Activated naive CD4-positive, alpha-beta T cell treated with anti-CD3 and anti-CD28 coated beads for 36 hours (primary cell): ENCODE measurements around the gene PAFAH1B1. TPM values are rescaled to one million over a fixed set of nuclear protein-coding genes. Genes with fewer than 3 reads are reported as not detected.
"Not testable (repeated sequence)": the region's sequence is repeated elsewhere in the genome, so short reads cannot be mapped to it uniquely, and the experiment has no call there.

ENCODE experiments used
- CTCF ChIA-PET: fragments of 350-600 bp; sonication (Branson Sonifier 250); formaldehyde crosslinking; loops from one replicate; lab custom pipeline; 2021; ENCODE audit warnings: antibody characterized with exemption; lab: Charles Lee
- DNase-seq: peaks from one replicate; pipeline ENCODE4 v3.0.0-alpha.2; 2020
- H3K27ac Mint-ChIP-seq: one replicate; pipeline ENCODE4 v1.8.0; 2021; ENCODE audit warnings: mild to moderate bottlenecking, mixed read lengths
- H3K27me3 Mint-ChIP-seq: one replicate; pipeline ENCODE4 v1.8.0; 2021; ENCODE audit warnings: low read depth, mixed read lengths
- H3K36me3 Mint-ChIP-seq: one replicate; pipeline ENCODE4 v1.8.0; 2021; ENCODE audit warnings: low read depth, mixed read lengths
- H3K4me1 Mint-ChIP-seq: one replicate; pipeline ENCODE4 v1.8.0; 2021; ENCODE audit warnings: low read depth, mixed read lengths
- H3K4me3 Mint-ChIP-seq: one replicate; pipeline ENCODE4 v1.8.0; 2021; ENCODE audit warnings: mild to moderate bottlenecking, moderate library complexity, mixed read lengths
- H3K9me3 Mint-ChIP-seq: one replicate; pipeline ENCODE4 v1.8.0; 2021; ENCODE audit warnings: mixed read lengths
- intact Hi-C: fragments of 100-400 bp; cut with micrococcal nuclease; formaldehyde crosslinking; loops from one replicate; pipeline ENCODE4 v1.15.1; 2023
- total RNA-seq, 2 experiments: library from RNA; stranded (reverse); gene quantifications; one replicate each; pipeline ENCODE4 v1.2.3, GENCODE V29; 2021

The PAFAH1B1 gene
- total RNA-seq, 2 experiments from 2014 or later: 142 to 145 TPM

GRCh38 chr17:2602597-2603017 lies 9.2 kb downstream of the PAFAH1B1 start:
- no peaks in the 10 kb centered on the region for H3K9me3 Mint-ChIP-seq
- no peaks in the 10 kb centered on the region for H3K27me3 Mint-ChIP-seq
- H3K27ac Mint-ChIP-seq: peak overlapping the region; percentile 2
- H3K4me3 Mint-ChIP-seq: no peak overlapping the region
- intact Hi-C loops: no loop called here
- H3K36me3 Mint-ChIP-seq: peaks cover 8% of the 10 kb centered on the region
- peaks cover 60% of the 10 kb centered on the region for H3K4me1 Mint-ChIP-seq
- peak; percentile 19 for DNase-seq
- CTCF ChIA-PET: no interaction called here

GRCh38 chr17:2608350-2608913 lies 15.0 kb downstream of the PAFAH1B1 start:
- Mint-ChIP-seq H3K27ac (no peak overlapping the region), H3K27me3 (no peaks in the 10 kb centered on the region), H3K4me3 (no peak overlapping the region), H3K9me3 (no peaks in the 10 kb centered on the region), H3K4me1 (peaks cover 55% of the 10 kb centered on the region), H3K36me3 (peaks cover 5% of the 10 kb centered on the region)
- CTCF ChIA-PET: no interaction called here
- no peak for DNase-seq
- intact Hi-C loops: no loop called here

DNA sequence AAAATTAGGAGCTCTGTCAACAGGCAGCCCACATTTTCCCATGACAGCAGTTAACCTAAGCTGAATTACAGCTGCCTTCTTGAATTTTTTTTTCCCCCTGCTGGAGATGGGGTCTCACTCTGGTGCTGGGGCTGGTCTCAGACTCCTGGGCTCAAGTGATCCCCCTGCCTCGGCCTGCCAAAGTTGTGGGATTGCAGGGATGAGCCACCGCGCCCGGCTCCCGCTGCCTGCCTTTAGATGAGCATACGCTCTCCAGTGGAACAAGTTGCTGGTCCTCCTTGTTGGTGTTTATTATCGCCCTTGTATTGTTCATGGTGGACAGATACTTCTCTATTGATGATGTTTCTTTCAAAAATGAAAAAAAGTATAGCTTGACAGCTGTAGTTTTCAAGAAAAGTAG lies 15.6 kb downstream of the PAFAH1B1 start:
- H3K4me3 Mint-ChIP-seq: no peak overlapping the region
- CTCF ChIA-PET: no interaction called here

GRCh38 chr17:2610195-2611175 lies 17.0 kb downstream of the PAFAH1B1 start:
- no peak overlapping the region for H3K4me3 Mint-ChIP-seq
- H3K36me3 Mint-ChIP-seq: peaks cover 3% of the 10 kb centered on the region
- H3K27ac Mint-ChIP-seq: no peak overlapping the region

More for the DNA sequence above, 15.6 kb downstream of the PAFAH1B1 start:
- no peak overlapping the region for H3K27ac Mint-ChIP-seq
- no peaks in the 10 kb centered on the region for H3K27me3 Mint-ChIP-seq
- no peaks in the 10 kb centered on the region for H3K9me3 Mint-ChIP-seq
- intact Hi-C loops: no loop called here
- no peak for DNase-seq
- H3K36me3 Mint-ChIP-seq: peaks cover 4% of the 10 kb centered on the region
- H3K4me1 Mint-ChIP-seq: peaks cover 56% of the 10 kb centered on the region

DNA sequence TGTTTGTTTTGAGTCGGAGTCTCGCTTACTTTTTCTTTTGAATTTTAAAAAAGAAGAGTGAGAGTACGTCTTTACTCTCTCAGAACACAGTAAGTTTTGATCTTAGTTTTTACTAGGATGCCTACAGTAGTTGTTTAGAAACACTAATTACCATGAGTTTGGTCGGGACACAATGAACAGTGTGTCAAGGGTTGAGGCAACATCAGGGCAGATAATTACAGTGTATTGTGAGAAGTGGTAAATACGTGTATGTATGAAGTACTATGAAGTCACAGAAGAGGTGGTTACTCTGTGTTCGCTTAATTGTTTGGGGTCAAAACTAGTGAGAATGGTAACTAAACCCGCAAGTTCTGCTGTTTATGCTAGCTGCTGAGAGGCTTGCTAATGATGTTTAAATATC lies 18.2 kb downstream of the PAFAH1B1 start:
- no peak overlapping the region for H3K4me3 Mint-ChIP-seq
- no peaks in the 10 kb centered on the region for H3K27me3 Mint-ChIP-seq
- peaks cover 3% of the 10 kb centered on the region for H3K36me3 Mint-ChIP-seq
- DNase-seq: no peak
- no peaks in the 10 kb centered on the region for H3K9me3 Mint-ChIP-seq
- no peak overlapping the region for H3K27ac Mint-ChIP-seq
- H3K4me1 Mint-ChIP-seq: peaks cover 57% of the 10 kb centered on the region
- intact Hi-C loops: no loop called here
- CTCF ChIA-PET: interaction anchor here (0.5 kb wide), 1 partner anchor 226 kb away, joined by 3 read pairs; no protein-coding TSS in a partner anchor

More at GRCh38 chr17:2610195-2611175, 17.0 kb downstream of the PAFAH1B1 start:
- CTCF ChIA-PET: interaction anchor here (0.6 kb wide), 1 partner anchor 10 kb away, joined by 3 read pairs; no protein-coding TSS in a partner anchor
- Mint-ChIP-seq H3K9me3 (no peaks in the 10 kb centered on the region), H3K27me3 (no peaks in the 10 kb centered on the region), H3K4me1 (peaks cover 52% of the 10 kb centered on the region)
- no peak for DNase-seq
- intact Hi-C loops: no loop called here

DNA sequence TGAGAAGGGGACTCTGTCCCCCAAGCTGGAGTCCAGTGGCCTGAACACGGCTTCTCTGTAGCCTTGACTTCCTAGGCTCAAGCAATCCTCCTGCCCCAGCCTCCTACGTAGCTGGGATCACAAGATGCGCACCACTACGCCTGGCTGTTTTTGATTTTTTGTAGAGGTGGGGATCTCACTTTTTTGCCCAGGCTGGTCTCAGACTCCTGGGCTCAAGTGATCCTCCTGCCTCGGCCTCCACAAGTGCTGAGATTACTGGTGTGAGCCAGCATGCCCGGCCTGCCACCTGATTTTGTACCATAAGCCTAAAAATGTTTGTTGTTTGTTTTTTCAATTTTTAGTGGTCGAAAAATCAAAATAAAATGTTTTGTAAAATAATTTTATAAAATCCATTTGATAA lies 19.2 kb downstream of the PAFAH1B1 start:
- no peak overlapping the region for H3K4me3 Mint-ChIP-seq
- CTCF ChIA-PET: no interaction called here
- H3K36me3 Mint-ChIP-seq: peaks cover 3% of the 10 kb centered on the region
- intact Hi-C loops: no loop called here
- no peak for DNase-seq
- peaks cover 60% of the 10 kb centered on the region for H3K4me1 Mint-ChIP-seq
- H3K27ac Mint-ChIP-seq: no peak overlapping the region
- H3K9me3 Mint-ChIP-seq: no peaks in the 10 kb centered on the region
- H3K27me3 Mint-ChIP-seq: no peaks in the 10 kb centered on the region

GRCh38 chr17:2613089-2613808 lies 19.8 kb downstream of the PAFAH1B1 start:
- intact Hi-C loops: no loop called here
- H3K4me1 Mint-ChIP-seq: peaks cover 61% of the 10 kb centered on the region
- H3K27me3 Mint-ChIP-seq: no peaks in the 10 kb centered on the region
- CTCF ChIA-PET: no interaction called here
- H3K36me3 Mint-ChIP-seq: peaks cover 3% of the 10 kb centered on the region
- no peak for DNase-seq
- H3K9me3 Mint-ChIP-seq: no peaks in the 10 kb centered on the region
- H3K4me3 Mint-ChIP-seq: no peak overlapping the region
- no peak overlapping the region for H3K27ac Mint-ChIP-seq

DNA sequence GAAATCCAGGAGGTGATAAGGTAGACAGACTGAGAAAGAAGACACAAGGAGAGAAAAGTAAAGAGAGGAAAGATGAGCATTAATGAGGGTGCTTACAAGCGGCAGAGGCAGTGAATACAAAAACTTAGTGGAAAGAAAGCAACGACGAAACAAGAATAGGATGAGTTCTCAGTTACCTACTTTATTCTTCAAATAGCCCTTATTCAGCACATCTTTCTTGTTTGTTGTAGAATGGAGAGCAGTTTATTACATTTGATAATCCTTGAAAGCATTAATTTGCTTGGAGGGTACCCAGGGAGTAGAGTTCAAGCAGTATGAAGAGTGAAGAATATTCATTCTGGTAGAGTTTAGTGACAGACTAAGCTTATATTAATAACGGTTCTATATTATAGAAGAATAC lies 22.4 kb downstream of the PAFAH1B1 start:
- H3K27ac Mint-ChIP-seq: no peak overlapping the region
- no peaks in the 10 kb centered on the region for H3K36me3 Mint-ChIP-seq
- no peaks in the 10 kb centered on the region for H3K27me3 Mint-ChIP-seq
- DNase-seq: no peak
- intact Hi-C loops: no loop called here
- CTCF ChIA-PET: no interaction called here
- H3K4me3 Mint-ChIP-seq: no peak overlapping the region
- H3K9me3 Mint-ChIP-seq: no peaks in the 10 kb centered on the region
- H3K4me1 Mint-ChIP-seq: peaks cover 47% of the 10 kb centered on the region

GRCh38 chr17:2621241-2621640 lies 27.8 kb downstream of the PAFAH1B1 start:
- Mint-ChIP-seq H3K9me3 (peaks cover 4% of the 10 kb centered on the region), H3K36me3 (peaks cover 24% of the 10 kb centered on the region), H3K4me1 (peaks cover 56% of the 10 kb centered on the region), H3K27me3 (no peaks in the 10 kb centered on the region), H3K27ac (no peak overlapping the region), H3K4me3 (no peak overlapping the region)
- CTCF ChIA-PET: no interaction called here
- no peak for DNase-seq
- intact Hi-C loops: no loop called here

DNA sequence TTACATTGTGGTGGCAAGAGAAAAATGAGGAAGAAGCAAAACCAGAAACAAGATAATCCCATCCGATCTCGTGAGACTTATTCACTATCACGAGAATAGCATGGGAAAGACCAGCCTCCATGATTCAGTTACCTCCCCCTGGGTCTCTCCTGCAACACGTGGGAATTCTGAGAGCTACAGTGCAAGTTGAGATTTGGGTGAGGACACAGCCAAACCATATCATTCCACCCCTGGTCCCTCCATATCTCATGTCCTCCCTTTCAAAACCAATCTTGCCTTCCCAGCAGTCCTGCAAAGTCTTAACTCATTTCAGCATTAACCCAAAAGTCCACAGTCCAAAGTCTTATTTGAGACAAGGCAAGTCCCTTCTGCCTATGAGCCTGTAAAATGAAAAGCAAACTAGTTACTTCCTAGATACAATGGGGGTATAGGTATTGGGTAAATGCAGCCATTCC lies 28.5 kb downstream of the PAFAH1B1 start:
- peaks cover 24% of the 10 kb centered on the region for H3K36me3 Mint-ChIP-seq
- H3K9me3 Mint-ChIP-seq, DNase-seq, CTCF ChIA-PET, H3K27me3 Mint-ChIP-seq, intact Hi-C loops, H3K4me3 Mint-ChIP-seq: not testable (repeated sequence)
- peaks cover 56% of the 10 kb centered on the region for H3K4me1 Mint-ChIP-seq
- H3K27ac Mint-ChIP-seq: peak overlapping the region; percentile 39

DNA sequence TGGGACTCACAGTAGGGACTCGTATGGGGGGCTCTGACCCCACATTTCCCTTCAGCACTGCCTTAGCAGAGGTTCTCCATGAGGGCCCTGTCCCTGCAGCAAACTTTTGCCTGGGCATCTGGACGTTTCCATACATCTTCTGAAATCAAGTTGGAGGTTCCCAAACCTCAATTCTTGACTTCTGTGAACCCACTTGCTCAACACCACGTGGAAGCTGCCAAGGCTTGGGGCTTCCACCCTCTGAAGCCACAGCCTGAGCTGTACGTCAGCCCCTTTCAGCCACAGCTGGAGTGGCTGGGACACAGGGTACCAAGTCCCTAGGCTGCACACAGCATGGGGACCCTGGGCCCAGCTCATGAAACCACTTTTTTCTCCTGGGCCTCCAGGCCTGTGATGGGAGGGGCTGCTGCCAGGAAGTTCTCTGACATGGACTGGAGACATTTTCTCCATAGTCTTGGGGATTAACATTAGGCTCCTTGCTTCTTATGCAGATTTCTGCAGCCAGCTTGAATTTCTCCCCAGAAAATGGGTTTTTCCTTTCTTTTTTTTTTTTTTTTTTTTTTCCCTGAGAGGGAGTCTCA lies 29.4 kb downstream of the PAFAH1B1 start:
- H3K4me1 Mint-ChIP-seq: peaks cover 57% of the 10 kb centered on the region
- CTCF ChIA-PET, H3K27me3 Mint-ChIP-seq, DNase-seq, intact Hi-C loops, H3K27ac Mint-ChIP-seq, H3K4me3 Mint-ChIP-seq, H3K9me3 Mint-ChIP-seq: not testable (repeated sequence)
- H3K36me3 Mint-ChIP-seq: peaks cover 27% of the 10 kb centered on the region

GRCh38 chr17:2624292-2624731 lies 30.9 kb downstream of the PAFAH1B1 start:
- Mint-ChIP-seq H3K27ac (peak overlapping the region; percentile 41), H3K4me1 (peaks cover 67% of the 10 kb centered on the region), H3K36me3 (peaks cover 30% of the 10 kb centered on the region), H3K27me3 (no peaks in the 10 kb centered on the region), H3K4me3 (no peak overlapping the region), H3K9me3 (peaks cover 21% of the 10 kb centered on the region)
- CTCF ChIA-PET: no interaction called here
- no peak for DNase-seq
- intact Hi-C loops: no loop called here
